NCI-H1694 (cell line): ENCODE measurements around the gene FNBP1L.
"Not testable (repeated sequence)": the region's sequence is repeated elsewhere in the genome, so short reads cannot be mapped to it uniquely, and the experiment has no call there.

Experiments
- DNase-seq: peaks from one replicate; lab custom pipeline; 2025; lab: John Stamatoyannopoulos, UW

FNBP1L gene

DNA sequence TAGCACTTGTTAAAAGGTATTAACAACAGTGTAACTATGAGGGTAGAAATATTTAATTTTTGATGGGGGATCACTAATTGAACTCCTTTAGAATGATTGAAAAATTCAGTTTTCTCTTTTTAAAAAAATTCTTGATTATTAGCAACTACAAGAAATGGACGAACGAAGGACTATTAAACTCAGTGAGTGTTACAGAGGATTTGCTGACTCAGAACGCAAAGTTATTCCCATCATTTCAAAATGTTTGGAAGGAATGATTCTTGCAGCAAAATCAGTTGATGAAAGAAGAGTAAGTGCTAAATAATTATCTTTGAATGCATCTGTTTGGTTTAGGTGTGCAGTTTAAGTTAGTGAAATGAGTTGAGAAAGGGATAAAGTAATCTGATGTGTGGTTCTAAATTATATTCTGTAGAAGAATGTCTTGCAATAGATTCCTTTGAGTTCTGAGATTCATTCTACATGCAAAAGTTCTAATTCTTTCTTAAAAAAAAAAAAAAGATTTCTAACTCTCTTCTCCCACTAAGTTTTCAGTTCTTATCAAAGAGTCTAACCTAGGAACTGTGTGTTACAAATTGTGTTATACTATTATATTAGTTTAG lies 85.0 kb downstream of the FNBP1L start:
- DNase-seq: no peak

- no peak for DNase-seq
Observed at GRCh38 chr1:93533677-93534076, 85.8 kb downstream of the FNBP1L start.

DNA sequence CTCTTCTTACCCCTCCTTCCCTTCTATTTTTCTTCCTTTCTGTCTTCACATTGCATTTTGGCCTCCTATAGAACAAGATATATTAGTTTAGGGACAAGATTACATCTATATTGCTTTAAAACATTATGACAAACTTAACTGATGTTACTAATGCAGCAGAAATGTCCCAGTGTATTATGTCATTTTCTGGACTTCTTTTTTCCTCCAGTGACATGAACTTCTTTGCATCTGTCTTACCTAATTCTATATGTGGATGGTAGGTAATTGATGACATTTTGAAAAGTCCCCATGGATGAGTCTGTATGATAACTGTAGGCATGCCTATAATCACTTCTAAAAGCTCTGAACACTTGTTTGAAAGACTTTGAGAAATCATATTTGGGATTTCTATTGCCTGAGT lies 89.5 kb downstream of the FNBP1L start:
- DNase-seq: no peak

- DNase-seq: no peak
Observed at GRCh38 chr1:93537924-93538323, 90.0 kb downstream of the FNBP1L start.

DNA sequence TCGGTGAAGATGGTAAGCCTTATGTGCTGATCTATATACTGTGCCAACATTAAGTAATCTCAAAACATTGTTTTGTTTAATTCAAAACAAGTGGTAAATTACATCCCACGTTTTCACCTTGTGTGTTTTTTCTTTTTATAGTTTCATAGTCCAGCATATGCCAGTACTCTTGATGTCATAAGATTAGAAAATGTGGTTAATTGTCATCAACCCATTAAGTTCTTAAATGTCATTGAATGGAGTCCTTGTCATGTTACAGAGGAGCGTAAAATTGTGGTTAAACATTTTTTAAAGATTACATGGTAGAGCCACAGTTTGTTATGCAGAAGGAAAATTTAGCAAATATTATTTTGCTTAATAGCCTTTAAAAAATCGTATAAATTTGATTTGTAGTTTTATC lies 93.1 kb downstream of the FNBP1L start:
- DNase-seq: no peak

DNA sequence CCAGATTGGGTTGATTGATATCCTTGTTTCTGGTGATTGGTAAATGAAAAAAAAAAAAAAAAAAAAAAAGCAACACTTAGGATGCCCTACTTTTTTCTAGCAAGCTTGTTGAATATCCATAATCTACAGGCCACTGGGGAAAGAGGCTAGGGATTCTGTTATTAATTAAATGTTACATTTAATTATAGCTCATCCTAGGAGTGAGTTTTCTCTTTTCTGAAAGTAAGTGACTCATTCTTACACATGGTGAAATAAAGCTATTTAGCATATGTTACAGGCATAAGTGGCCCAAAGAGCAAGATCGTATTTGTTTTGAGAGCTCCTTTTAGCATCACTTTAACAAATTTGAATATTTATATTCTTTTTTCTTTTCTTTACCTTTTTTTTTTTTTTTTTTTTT lies 94.5 kb downstream of the FNBP1L start:
- DNase-seq: no peak

GRCh38 chr1:93546162-93546863 lies 98.4 kb downstream of the FNBP1L start:
- no peak for DNase-seq

DNA sequence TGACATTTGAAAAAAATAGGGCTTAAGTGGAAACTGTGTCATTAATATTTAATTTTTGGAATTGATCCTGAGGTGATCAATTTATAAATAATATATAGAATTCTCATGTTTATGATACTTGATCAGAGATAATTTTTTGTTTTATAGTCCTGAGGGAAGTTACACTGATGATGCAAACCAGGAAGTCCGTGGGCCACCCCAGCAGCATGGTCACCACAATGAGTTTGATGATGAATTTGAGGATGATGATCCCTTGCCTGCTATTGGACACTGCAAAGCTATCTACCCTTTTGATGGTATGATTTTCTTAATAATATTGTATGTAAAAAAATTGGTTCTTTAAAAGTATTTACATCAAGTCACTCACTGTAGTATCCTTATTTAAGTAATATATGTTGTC lies 101.2 kb downstream of the FNBP1L start:
- DNase-seq: no peak

DNA sequence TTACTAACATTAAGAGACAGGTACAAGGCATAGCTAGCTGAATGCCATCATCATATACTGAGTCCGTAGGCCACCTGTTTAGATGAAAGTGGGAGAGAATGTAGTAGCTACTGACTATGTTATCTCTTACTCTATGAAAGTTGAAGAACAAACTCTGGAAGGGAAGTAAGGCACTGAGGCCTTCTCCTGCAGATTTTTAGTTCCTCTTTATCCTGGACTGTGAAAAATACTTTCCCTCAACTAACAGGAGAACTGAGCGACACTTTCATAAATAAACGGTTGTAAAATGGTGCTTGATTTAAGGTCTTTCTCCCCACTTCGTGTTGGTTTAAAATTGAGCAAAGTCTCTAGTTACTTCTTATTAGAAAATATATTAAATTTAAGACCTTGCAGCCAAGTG lies 101.9 kb downstream of the FNBP1L start:
- no peak for DNase-seq

DNA sequence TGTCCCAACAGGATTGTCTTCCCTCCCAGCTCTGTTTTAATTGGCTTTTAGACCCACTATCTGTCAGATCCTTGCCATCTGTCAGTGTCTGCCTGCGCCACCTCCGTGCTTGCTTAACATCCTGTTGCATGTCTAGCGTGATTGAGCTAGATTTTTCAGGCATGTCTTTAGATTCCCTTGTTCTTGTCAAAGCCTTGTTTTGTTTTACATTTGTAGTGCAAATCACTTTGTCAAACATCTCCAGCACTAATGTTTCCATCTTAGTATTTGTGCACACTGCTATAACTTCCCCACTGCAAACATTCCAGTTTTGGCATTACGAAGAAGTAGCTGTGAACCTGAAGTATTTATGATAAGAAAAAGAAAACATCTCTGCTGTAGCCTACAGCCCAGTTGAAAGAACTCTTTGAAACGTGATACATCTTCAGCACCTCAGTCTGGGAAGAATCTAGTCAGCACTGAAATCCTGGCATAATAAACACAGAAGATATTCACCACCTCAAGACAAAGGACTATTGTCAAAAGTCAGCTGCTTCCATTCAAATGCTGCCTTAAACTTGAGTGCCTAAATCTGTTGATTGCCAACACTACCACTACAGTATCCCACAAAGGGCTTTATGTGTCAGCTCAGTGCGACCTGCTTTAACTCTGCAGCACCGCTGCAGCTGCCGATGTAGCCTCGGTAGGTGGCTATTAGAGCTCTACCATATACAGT lies 105.0 kb downstream of the FNBP1L start:
- peak; percentile 47 for DNase-seq

- not testable (repeated sequence) for DNase-seq
Observed at GRCh38 chr1:93553886-93554490, 106.1 kb downstream of the FNBP1L start.

DNA sequence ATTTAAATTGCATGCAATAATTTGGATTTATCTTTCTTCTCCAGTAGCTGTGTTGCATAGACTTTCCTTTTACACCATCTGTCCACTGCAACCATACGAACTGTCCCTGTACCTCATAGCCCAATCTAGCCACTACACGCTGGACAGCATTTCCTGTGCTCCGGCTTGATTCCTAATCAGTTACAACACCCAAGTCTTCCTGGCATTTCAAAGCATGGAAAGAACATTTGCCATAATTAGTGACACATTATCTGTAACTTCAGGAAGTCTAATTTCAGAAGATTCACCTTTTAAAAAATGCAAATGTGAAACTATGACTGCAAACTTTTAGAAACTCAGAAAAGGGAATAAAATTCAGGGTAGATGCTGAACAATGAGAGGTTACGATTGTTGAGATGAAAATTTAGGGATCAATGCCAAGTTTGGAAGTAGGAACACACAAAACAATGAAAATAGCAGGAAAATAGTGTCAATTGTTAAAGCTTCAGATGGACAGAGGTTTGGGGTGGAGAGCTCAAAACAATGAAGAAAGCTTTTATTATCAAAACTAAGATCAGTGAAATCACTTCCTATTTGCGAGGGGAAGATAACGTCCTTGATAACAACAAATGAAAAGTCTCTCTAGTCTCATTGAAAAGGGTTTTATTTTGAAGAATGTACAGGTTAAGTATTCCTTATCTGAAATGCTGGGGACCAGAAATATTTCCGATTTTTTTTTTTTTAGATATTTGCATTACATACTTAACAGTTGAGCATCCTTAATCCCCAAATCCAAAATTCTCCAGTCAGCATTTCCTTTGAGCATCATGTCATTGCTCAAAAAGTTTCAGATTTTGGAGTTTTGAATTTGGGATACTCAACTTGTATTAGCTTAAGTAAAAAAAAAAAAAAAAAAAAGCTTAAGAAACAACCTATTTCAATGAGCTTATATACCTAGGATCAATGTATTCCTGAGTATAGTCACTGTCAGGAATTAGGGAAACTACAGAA lies 107.3 kb downstream of the FNBP1L start:
- no peak for DNase-seq

GRCh38 chr1:93556291-93556690 lies 108.4 kb downstream of the FNBP1L start:
- DNase-seq: peak; percentile 49

DNA sequence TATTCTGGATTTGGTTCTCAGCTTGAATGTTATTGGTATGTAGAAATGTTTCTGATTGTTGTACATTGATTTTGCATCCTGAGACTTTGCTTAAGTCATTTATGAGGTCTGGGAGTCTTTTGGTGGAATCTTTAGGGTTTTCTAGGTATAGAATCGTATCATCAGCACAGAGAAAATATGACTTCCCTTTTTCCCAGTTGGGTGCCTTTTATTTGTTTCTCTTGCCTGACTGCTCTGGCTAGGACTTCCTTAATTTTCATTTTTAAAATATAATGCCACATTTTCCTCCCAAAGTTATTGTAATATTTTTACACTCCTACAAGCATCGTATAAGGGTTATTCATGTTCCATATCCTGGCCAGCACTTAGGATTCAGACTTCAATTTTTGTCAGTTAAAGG lies 111.1 kb downstream of the FNBP1L start:
- DNase-seq: no peak

DNA sequence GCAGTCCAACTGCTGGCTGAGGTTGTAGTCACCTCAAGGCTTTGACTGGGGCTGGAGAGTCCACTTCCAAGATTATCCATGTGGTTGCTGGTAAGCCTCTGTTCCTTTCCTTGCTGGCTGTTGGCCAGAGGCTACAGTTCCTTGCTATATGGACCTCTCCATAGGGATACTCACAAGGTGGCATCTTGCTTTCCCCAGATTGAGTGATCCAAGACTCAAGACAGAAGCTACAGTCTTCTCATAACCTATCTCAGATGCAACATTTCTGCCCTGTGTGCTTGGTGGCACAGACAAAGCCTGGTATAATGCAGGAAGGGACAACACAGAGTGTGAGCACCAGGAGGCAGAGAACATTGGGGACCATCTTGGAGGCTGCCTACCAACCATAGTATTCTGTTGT lies 111.8 kb downstream of the FNBP1L start:
- no peak for DNase-seq

DNA sequence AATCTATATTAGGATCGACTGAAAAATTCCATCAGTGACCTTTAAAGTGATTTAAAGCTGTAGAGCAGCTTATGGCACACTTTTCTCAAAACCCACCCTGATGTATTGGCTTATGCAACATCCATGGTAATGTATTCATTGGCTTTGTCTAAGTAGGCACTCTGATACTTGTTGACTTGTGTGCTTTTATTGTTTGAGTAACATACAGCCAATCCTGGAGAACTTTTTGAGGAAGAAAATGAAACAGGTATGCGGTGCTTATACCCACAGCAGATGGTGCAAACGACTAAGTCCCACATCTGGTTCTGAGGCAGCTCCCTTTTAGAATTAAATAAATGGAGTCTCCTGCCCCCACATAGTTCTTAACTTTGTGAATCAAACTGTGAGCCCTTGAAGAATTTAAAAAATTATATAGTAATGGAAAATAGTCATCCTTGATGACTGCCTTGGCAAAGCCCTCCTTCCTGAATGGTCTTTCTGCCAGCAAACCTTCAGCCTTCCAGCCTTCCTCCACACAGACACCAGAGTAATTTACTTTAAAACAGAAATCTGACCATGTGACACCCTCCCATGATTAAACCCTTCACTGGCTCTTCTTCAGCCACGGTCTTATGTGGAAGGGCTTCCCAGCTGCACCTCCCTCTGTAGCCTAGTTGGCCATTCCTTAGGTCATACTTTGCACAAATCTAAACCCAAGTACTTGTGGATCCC lies 117.7 kb downstream of the FNBP1L start:
- DNase-seq: no peak

- DNase-seq: no peak
Observed at GRCh38 chr1:93566227-93566626, 118.3 kb downstream of the FNBP1L start.

GRCh38 chr1:93567255-93567918 lies 119.5 kb downstream of the FNBP1L start:
- DNase-seq: no peak

DNA sequence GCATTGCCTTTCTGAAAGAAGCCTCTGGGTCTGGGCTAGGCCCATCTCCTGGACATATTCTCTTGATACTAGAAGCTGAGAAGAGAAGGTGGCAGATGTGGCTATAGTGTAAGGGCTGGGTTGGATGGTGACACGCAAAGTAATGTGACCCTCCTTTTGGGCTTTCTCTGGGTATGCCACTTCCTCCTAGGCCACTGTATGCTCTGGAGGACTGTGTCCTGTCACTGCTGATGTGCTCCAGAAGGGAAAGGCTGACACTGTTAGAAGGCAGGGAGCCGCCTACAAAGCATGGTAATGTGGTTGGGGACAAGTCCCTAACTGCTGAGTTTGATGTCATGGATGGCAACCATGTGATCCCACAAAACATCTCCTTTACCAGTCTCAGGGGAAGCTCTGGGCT lies 121.6 kb downstream of the FNBP1L start:
- DNase-seq: no peak

- no peak for DNase-seq
Observed at GRCh38 chr1:93571623-93572310, 123.8 kb downstream of the FNBP1L start.
